ENCODE data around the gene KCNH1.
A peak's percentile ranks its signal among the peaks of the same experiment; 100 is the strongest.
"Not testable (repeated sequence)": the region's sequence is repeated elsewhere in the genome, so short reads cannot be mapped to it uniquely, and the experiment has no call there.

The KCNH1 gene

GRCh38 chr1:210689826-210690225 is 444.1 kb downstream of the KCNH1 start:
- DNase-seq: no peak

GRCh38 chr1:210688512-210689234 is 445.3 kb downstream of the KCNH1 start:
- no peak for DNase-seq

- DNase-seq: peak in 20 of 56 donors; percentile 7 to 62 (median 22)
These were observed 446.2 kb downstream of the KCNH1 start for GRCh38 chr1:210687582-210688279.

GRCh38 chr1:210686841-210687240 is 447.1 kb downstream of the KCNH1 start:
- DNase-seq: no peak

- DNase-seq: no peak
These were observed 448.7 kb downstream of the KCNH1 start for GRCh38 chr1:210685295-210685650.

GRCh38 chr1:210684466-210685294 is 449.3 kb downstream of the KCNH1 start:
- DNase-seq: no peak

- no peak for DNase-seq
These were observed 450.4 kb downstream of the KCNH1 start for GRCh38 chr1:210683403-210684047.

GRCh38 chr1:210681158-210681557 is 452.8 kb downstream of the KCNH1 start:
- DNase-seq: no peak

GRCh38 chr1:210678306-210678705 is 455.6 kb downstream of the KCNH1 start:
- DNase-seq: no peak

- no peak for DNase-seq
These were observed 456.4 kb downstream of the KCNH1 start for GRCh38 chr1:210677533-210677932.

GRCh38 chr1:210676539-210676938 is 457.4 kb downstream of the KCNH1 start:
- DNase-seq: no peak

- DNase-seq: no peak
These were observed 459.8 kb downstream of the KCNH1 start for GRCh38 chr1:210674151-210674550.

- DNase-seq: no peak
These were observed 464.0 kb downstream of the KCNH1 start for GRCh38 chr1:210669951-210670350.

GRCh38 chr1:210663730-210664573 is 470.0 kb downstream of the KCNH1 start:
- no peak for DNase-seq

- DNase-seq: no peak
These were observed 471.5 kb downstream of the KCNH1 start for GRCh38 chr1:210662291-210663050.

- not testable (repeated sequence) for DNase-seq
These were observed 472.4 kb downstream of the KCNH1 start for GRCh38 chr1:210661520-210661919.

- DNase-seq: no peak
These were observed 476.1 kb downstream of the KCNH1 start for GRCh38 chr1:210657806-210658205.

- DNase-seq: no peak
These were observed 478.4 kb downstream of the KCNH1 start for GRCh38 chr1:210655511-210655910.

- peak in 1 of 56 donors; percentile 7 for DNase-seq
These were observed 479.6 kb downstream of the KCNH1 start for GRCh38 chr1:210654176-210654981.

Data from nucleus accumbens (tissue), 56 donors.